Immature natural killer cell (primary cell): Measurements from ENCODE around the gene VEZT. TPM values are rescaled to one million over a fixed set of nuclear protein-coding genes. Genes with fewer than 3 reads are reported as not detected.
"Not testable (repeated sequence)": the region's sequence is repeated elsewhere in the genome, so short reads cannot be mapped to it uniquely, and the experiment has no call there.

Experiments used
- DNase-seq, 3 donors: peaks; one replicate each; pipeline ENCODE4 v3.0.0; 2022; ENCODE audit warnings: mixed read lengths in 1 of 3
- H3K27ac Mint-ChIP-seq, 6 donors: one replicate each; pipeline ENCODE4 v1.8.0; 2020; ENCODE audit warnings: mixed read lengths in 6 of 6, mild to moderate bottlenecking in 5 of 6, inconsistent platforms in 4 of 6, moderate library complexity in 3 of 6
- H3K27me3 Mint-ChIP-seq, 3 donors: one replicate each; pipeline ENCODE4 v1.8.0; 2020 to 2021; ENCODE audit warnings: low read depth in 3 of 3, mild to moderate bottlenecking in 3 of 3, mixed read lengths in 3 of 3, moderate library complexity in 3 of 3, inconsistent platforms in 1 of 3
- H3K36me3 Mint-ChIP-seq, 3 donors: one replicate each; pipeline ENCODE4 v1.8.0; 2020; ENCODE audit warnings: mixed read lengths in 3 of 3, inconsistent platforms in 2 of 3, mild to moderate bottlenecking in 2 of 3
- H3K4me1 Mint-ChIP-seq, 2 donors: one replicate each; pipeline ENCODE4 v1.8.0; 2020; ENCODE audit warnings: inconsistent platforms in 2 of 2, mild to moderate bottlenecking in 2 of 2, mixed read lengths in 2 of 2, moderate library complexity in 1 of 2
- H3K4me3 Mint-ChIP-seq, 5 donors: one replicate each; pipeline ENCODE4 v1.8.0; 2020; ENCODE audit warnings: mild to moderate bottlenecking in 5 of 5, mixed read lengths in 5 of 5, inconsistent platforms in 3 of 5, moderate library complexity in 3 of 5
- H3K9me3 Mint-ChIP-seq, 6 donors: one replicate each; pipeline ENCODE4 v1.8.0; 2020; ENCODE audit warnings: mild to moderate bottlenecking in 6 of 6, mixed read lengths in 6 of 6, inconsistent platforms in 4 of 6, moderate library complexity in 3 of 6
- polyA plus RNA-seq, 3 donors: library from polyadenylated mRNA; unstranded; fragments of 300-500 nt; fragmentation: Illumina TruSeq; gene quantifications; one replicate each; pipeline ENCODE4 v1.2.3, GENCODE V29; 2021

The VEZT gene
- polyA plus RNA-seq, 3 donors from 2014 or later, result 19.8 to 27.7 (median 20.4) TPM

DNA sequence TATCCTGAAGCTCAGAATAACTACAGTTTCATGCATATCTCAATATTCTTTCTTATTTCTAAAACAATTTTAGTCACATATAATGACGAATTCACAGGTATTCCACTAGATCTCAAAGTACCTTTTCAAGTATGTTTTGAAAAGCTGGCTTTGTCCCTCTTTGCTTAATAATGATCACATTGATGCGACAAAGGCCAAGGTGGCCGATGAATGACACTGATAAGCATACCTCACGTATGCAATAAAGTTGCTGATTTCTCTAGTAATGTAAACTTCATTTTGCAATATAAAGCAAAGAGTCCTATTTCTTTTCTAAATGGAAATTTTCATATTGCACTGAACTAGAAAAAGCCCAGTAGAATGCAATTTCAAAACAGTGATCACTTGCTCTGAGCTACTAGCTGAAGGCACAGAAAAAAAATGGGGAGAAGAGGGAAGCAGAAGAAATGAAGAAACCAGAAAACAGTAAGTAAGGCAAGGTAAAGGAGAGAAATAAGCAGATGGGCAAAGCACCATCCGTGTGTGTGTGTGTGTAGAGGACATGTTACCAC is 29.7 kb upstream of the VEZT start:
- no peak overlapping the region for H3K4me3 Mint-ChIP-seq
- no peaks in the 10 kb centered on the region for H3K36me3 Mint-ChIP-seq
- no peak for DNase-seq
- peaks cover 0 to 4% (median 1%) of the 10 kb centered on the region in 3 donors for H3K27me3 Mint-ChIP-seq
- H3K27ac Mint-ChIP-seq, result no peak overlapping the region
- H3K4me1 Mint-ChIP-seq, result no peaks in the 10 kb centered on the region
- no peaks in the 10 kb centered on the region for H3K9me3 Mint-ChIP-seq

DNA sequence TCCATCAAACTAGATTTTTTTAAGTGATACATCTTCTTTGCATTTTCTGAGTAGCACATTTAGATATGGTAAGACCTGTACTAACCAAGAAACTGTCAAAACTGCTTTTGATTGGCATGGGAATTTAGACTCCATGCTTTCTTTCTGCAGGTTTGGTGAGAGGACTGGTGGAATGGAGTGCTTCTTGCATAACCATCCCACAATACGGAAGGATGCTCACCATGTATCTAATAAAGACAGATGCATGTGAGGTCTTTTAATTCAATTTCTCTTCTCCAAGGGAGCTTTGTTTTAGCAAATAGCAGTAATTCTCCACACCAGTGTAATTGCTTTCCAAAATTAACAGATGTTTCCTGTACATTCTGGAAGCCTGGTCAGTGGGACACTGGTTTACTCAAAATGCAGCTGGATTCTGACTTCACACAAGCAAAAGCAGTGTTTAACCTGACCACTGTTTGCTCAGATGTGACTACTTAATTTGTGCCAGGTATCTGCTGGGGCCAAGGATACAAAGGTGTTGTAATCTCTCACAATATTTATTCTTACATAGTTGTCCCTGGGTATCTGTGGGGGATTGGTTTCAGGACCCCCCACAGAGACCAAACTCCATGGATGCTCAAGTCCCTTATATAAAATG is 26.4 kb upstream of the VEZT start:
- Mint-ChIP-seq H3K27me3 (peaks cover 0 to 5% (median 1%) of the 10 kb centered on the region in 3 donors), H3K4me3 (no peak overlapping the region), H3K4me1 (no peaks in the 10 kb centered on the region), H3K9me3 (no peaks in the 10 kb centered on the region), H3K27ac (no peak overlapping the region), H3K36me3 (no peaks in the 10 kb centered on the region)
- no peak for DNase-seq

DNA sequence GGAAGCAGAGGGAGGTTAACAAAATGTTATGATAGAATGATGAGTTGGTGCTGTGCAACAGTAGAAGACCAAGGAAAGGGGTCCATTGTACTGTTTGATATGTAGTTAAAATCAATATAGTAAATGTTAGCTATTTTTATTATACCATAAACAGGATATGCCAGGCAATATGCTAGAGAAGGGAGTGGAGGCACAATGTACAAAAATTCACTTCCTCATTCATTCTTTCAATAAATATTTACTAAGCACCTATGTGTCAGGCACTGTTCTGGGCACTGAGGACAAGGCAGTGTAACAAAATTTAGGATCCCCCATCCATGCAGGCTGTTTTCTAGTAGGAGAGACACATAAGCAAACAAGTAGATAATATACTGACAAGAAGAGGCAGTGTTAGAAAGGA is 25.3 kb upstream of the VEZT start:
- no peaks in the 10 kb centered on the region for H3K4me1 Mint-ChIP-seq
- no peak overlapping the region for H3K27ac Mint-ChIP-seq
- no peaks in the 10 kb centered on the region for H3K36me3 Mint-ChIP-seq
- no peak overlapping the region for H3K4me3 Mint-ChIP-seq
- H3K27me3 Mint-ChIP-seq, result peaks cover 0 to 5% (median 1%) of the 10 kb centered on the region in 3 donors
- no peaks in the 10 kb centered on the region for H3K9me3 Mint-ChIP-seq
- DNase-seq, result no peak

DNA sequence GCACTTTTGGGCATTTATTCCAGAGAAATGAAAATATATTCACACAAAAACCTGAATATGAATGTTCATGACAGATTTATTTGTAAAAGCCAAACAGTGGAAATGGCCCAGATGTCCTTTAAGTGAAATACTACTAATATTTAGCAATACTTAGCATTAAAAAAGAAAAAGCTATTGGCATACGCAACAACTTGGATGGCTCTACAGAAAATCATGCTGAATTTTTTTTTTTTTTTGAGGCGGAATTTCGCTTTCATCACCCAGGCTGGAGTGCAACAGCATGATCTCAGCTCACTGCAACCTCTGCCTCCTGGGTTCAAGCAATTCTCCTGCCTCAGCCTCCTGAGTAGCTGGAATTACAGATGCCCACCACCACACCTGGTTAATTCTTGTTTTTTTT is 24.5 kb upstream of the VEZT start:
- Mint-ChIP-seq H3K27ac (no peak overlapping the region), H3K27me3 (peaks cover 0 to 5% (median 3%) of the 10 kb centered on the region in 3 donors), H3K4me1 (no peaks in the 10 kb centered on the region), H3K9me3 (no peaks in the 10 kb centered on the region), H3K4me3 (no peak overlapping the region), H3K36me3 (no peaks in the 10 kb centered on the region)
- no peak for DNase-seq

DNA sequence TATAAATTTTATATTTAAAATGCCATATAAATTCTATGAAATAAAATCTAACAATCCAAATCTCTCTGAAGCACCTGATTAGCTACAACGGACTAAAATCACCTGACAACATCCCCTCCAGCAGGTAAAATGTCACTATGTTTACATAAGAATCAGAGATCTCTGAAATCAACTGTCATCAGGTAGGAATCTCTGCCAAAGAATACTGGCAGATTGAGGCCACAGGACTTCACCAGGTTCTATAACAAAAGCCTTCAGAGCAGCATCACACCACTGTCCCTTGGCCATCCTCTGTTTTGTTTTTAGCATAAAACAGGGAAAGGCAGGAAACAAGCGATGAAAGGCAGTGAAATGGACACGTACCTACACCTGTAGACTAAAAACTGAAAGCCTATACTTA is 22.5 kb upstream of the VEZT start:
- Mint-ChIP-seq H3K27ac (no peak overlapping the region), H3K27me3 (peaks cover 0 to 5% (median 3%) of the 10 kb centered on the region in 3 donors), H3K4me1 (no peaks in the 10 kb centered on the region), H3K36me3 (no peaks in the 10 kb centered on the region), H3K9me3 (no peaks in the 10 kb centered on the region), H3K4me3 (no peak overlapping the region)
- DNase-seq, result no peak

DNA sequence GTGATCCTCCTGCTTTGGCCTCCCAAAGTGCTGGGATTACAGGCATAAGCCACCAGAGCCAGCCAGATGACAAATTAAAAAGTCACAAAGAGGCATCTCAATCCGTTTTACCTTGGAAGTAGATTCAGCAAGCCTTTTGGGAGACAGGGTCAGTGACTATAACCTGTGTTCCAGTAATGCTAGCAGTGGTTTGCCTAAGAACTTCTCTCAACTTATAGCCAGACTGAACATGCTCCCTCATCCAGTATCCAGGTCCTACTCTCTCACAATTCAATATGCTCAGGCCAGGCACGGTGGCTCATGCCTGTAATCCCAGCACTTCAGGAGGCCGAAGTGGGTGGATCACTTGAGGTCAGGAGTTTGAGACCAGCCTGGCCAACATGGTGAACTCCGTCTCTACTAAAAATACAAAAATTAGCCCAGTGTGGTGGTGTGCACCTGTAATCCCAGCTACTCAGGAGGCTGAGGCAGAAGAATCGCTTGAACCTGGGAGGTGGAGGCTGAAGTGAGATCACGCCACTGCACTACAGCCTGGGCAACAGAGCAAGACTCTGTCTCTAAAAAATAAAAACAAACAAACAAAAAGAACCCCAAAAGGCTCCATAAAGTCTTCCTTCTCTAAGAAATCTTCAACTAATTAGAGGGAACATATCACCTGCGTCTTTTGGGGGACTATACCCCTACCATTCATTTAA is 20.6 kb upstream of the VEZT start:
- H3K36me3 Mint-ChIP-seq, H3K27ac Mint-ChIP-seq, H3K9me3 Mint-ChIP-seq, DNase-seq, H3K4me3 Mint-ChIP-seq, H3K27me3 Mint-ChIP-seq, H3K4me1 Mint-ChIP-seq: not testable (repeated sequence)

DNA sequence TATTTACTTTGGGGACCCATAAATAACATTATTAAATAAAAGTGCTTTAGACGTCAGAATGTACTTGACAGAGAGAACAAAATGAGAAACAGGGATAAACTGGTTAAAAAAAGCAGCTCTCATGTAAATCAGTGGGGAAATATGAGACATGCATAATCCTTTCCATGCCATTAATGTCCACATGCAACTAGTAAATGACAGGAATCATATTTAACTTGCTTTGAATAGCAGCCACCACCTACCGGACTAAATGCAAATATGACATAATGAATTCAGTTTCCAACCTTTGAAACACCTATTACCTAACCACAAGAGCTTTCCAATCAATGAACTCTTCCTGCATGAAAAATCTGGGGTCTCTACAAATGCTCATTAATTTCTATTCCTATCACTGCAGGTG is 20.0 kb upstream of the VEZT start:
- Mint-ChIP-seq H3K4me3 (no peak overlapping the region), H3K27me3 (peaks cover 2 to 3% (median 2%) of the 10 kb centered on the region in 3 donors), H3K9me3 (no peaks in the 10 kb centered on the region), H3K36me3 (no peaks in the 10 kb centered on the region), H3K4me1 (no peaks in the 10 kb centered on the region), H3K27ac (no peak overlapping the region)
- no peak for DNase-seq

DNA sequence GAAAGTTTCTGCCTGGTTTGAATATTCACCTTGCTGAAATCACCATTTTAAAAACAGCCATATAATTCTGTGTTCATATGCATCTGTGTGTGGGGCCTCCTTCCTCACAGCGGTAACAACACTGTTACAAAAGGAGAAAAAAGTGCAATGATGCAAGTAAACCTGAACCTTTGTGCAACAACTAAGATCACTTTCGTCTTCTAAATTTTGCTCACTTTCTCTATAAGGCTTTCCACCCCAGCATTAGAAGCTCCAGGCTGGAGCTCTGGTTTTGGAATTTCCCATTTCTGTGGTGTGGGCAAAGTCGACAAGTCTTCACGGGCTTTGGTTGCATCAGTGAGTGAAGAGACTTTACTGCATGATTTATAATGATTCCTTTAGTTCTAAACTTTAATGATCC is 18.7 kb upstream of the VEZT start:
- Mint-ChIP-seq H3K4me1 (no peaks in the 10 kb centered on the region), H3K27ac (no peak overlapping the region), H3K36me3 (no peaks in the 10 kb centered on the region), H3K4me3 (no peak overlapping the region), H3K9me3 (no peaks in the 10 kb centered on the region), H3K27me3 (peaks cover 2 to 3% (median 2%) of the 10 kb centered on the region in 3 donors)
- DNase-seq, result no peak

DNA sequence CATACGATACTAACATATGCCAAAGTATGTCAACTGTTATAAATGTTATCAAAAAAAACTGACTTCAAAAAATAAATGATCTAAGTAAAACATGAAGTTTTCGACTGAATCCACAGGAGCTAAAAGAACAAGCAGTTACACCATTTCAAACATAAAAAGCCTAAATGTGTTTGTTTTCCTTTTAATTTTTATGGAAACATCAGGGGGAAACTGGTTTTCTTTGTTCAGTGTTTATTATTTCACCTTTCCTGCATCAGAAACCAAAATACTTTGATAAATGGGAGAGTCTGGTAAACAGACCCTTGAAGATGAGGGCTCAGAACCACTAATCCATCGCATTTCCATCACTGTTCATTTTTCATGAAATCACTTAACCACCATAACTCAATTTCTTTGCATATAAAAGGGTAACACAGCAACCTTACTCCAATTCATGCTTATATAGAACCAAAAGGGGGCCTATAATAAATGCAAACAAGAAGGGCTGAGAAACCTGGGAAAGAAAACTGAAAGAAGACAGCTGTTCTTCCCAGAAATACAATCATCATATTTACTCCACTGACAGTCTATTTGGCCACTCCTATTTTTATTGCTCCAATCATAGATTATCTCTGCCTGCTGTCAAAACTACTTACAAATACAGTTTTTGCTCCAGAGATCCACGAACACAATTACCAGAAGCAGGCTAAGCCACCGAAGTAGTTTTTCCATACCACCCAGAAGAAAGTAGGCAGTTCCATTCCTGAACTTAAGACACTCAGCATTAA is 17.3 kb upstream of the VEZT start:
- Mint-ChIP-seq H3K4me3 (no peak overlapping the region), H3K27me3 (peaks cover 0 to 4% (median 2%) of the 10 kb centered on the region in 3 donors), H3K27ac (no peak overlapping the region), H3K36me3 (no peaks in the 10 kb centered on the region), H3K9me3 (no peaks in the 10 kb centered on the region), H3K4me1 (no peaks in the 10 kb centered on the region)
- no peak for DNase-seq

DNA sequence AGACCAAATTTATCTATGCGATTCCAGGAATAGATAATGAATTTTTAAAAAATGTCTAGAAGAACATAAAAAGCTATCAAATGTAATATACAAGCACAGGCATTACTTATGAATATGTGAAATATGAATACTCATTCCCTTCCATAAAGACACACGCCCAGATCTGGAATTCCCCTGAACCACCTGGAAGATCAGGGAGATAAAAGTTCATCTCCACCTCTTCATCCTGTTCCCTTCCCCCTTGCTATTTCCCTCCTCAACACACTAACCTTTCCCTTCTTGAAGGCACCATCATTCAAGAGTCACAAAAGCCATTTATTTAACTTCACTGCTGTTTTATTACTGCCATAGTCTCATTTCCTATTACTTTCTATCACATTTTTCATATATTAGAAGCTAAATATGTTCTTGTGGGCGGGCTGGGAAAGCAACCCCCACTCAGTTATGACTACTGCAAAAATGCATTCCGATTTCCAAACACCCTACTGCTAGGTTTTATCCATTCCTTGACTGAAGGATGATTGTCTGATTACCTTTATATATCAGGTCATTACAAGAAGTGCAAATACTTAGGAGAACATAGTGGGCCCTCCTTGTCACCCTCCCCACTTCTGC is 16.4 kb upstream of the VEZT start:
- H3K9me3 Mint-ChIP-seq, result no peaks in the 10 kb centered on the region
- H3K27ac Mint-ChIP-seq, result no peak overlapping the region
- H3K27me3 Mint-ChIP-seq, result peaks cover 0 to 4% (median 2%) of the 10 kb centered on the region in 3 donors
- H3K4me3 Mint-ChIP-seq, result no peak overlapping the region
- no peaks in the 10 kb centered on the region for H3K4me1 Mint-ChIP-seq
- DNase-seq, result no peak
- no peaks in the 10 kb centered on the region for H3K36me3 Mint-ChIP-seq

DNA sequence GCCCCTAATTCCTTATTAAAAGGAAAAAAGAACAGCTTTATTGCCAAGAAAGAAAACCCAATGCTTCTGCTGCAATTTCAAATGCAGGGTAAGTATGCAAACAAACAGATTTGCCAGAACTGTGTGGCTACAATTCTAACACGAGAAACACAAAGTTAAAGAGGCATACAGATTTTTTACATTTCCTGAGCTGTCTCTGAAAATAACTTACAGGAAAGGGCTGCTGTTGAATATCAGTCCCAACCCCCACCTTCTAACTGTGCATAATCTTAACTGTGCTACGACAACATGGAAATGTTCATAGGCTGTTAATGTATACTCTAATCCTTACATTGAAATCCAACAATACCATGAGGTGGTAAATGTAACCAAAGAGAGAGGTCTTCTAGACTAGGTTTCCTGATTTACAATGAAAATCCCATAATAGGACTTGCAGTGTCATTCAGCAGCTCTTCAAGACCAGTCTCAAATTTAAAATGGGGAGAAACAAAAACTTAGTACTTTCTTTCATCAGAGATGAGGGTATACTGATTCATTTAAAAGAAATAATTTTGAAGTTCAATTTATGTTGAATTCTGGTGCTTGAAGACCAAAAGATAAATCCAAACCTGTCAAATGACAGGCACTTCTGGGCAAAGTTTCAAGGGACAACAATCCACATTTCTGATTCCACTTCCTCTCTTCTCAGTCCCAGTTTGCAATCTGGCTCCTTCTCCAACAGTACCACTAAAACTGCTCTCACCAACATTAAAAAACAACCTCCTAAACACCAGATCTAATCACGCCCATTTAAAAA is 14.7 kb upstream of the VEZT start:
- Mint-ChIP-seq H3K9me3 (no peaks in the 10 kb centered on the region), H3K27me3 (peaks cover 0 to 2% (median 2%) of the 10 kb centered on the region in 3 donors), H3K36me3 (no peaks in the 10 kb centered on the region), H3K4me3 (no peak overlapping the region), H3K27ac (peak overlapping the region in 1 of 6 donors; percentile 23), H3K4me1 (no peaks in the 10 kb centered on the region)
- DNase-seq, result no peak

DNA sequence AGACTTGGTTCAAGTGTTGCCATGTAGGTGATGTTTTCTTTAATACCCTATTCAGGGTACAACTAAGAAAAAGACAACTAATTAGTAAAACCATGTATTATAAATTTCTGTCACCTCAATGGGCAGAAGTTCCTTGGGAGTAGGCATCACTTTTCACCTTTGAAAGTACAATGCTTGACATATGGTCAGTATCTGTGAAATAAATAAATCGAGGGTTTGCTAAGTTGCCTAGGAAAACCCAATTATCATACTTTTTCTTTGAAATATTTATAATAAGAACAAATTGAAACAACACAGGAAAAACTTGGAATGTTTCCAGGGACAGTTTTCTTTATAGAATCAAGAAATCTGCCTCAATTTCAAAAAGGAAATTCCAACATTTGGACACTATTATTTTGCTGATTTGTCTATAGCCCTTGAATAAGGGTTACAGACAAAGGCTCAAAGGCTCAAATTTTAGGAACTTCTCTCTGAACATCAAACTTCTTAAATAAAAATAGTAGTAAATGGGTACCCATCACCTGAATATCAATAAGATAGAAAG is 14.0 kb upstream of the VEZT start:
- Mint-ChIP-seq H3K4me3 (no peak overlapping the region), H3K36me3 (no peaks in the 10 kb centered on the region), H3K4me1 (no peaks in the 10 kb centered on the region), H3K27ac (peak overlapping the region in 1 of 6 donors; percentile 23), H3K27me3 (peaks cover 0 to 2% (median 2%) of the 10 kb centered on the region in 3 donors), H3K9me3 (no peaks in the 10 kb centered on the region)
- DNase-seq, result no peak
